Measurements from ENCODE around the gene ZDHHC14.

The ZDHHC14 gene

GRCh38 chr6:157368359-157369049, 12.5 kb upstream of the ZDHHC14 start:
- no peak for TF ChIP-seq CTCF (IDR thresholded peaks at IDR 0.05; ENCODE audit: low read depth, low read length, missing control alignments)
- DNase-seq (ENCODE audit: extremely low read depth, low read depth), result no peak
- H3K4me3 ChIP-seq (replicated peaks; ENCODE audit: low read depth, low read length), result no peak overlapping the region

- no peak for DNase-seq (ENCODE audit: extremely low read depth, low read depth)
- H3K4me3 ChIP-seq (replicated peaks; ENCODE audit: low read depth, low read length), result no peak overlapping the region
These were observed 10.2 kb upstream of the ZDHHC14 start for GRCh38 chr6:157370755-157371154.

GRCh38 chr6:157372501-157373280, 8.3 kb upstream of the ZDHHC14 start:
- TF ChIP-seq CTCF (IDR thresholded peaks at IDR 0.05; ENCODE audit: low read depth, low read length, missing control alignments), result no peak
- H3K4me3 ChIP-seq (replicated peaks; ENCODE audit: low read depth, low read length), result no peak overlapping the region
- no peak for DNase-seq (ENCODE audit: extremely low read depth, low read depth)

More at GRCh38 chr6:157370755-157371154, 10.2 kb upstream of the ZDHHC14 start:
- TF ChIP-seq CTCF (IDR thresholded peaks at IDR 0.05; ENCODE audit: low read depth, low read length, missing control alignments), result no peak

- DNase-seq (ENCODE audit: extremely low read depth, low read depth), result no peak
- no peak for TF ChIP-seq CTCF (IDR thresholded peaks at IDR 0.05; ENCODE audit: low read depth, low read length, missing control alignments)
- H3K4me3 ChIP-seq (replicated peaks; ENCODE audit: low read depth, low read length), result no peak overlapping the region
These were observed 6.0 kb upstream of the ZDHHC14 start for GRCh38 chr6:157374889-157375443.

- no peak for DNase-seq (ENCODE audit: extremely low read depth, low read depth)
- H3K4me3 ChIP-seq (replicated peaks; ENCODE audit: low read depth, low read length), result no peak overlapping the region
- TF ChIP-seq CTCF (IDR thresholded peaks at IDR 0.05; ENCODE audit: low read depth, low read length, missing control alignments), result no peak
These were observed 4.7 kb upstream of the ZDHHC14 start for GRCh38 chr6:157376241-157376640.

- H3K4me3 ChIP-seq (replicated peaks; ENCODE audit: low read depth, low read length), result no peak overlapping the region
- DNase-seq (ENCODE audit: extremely low read depth, low read depth), result no peak
- no peak for TF ChIP-seq CTCF (IDR thresholded peaks at IDR 0.05; ENCODE audit: low read depth, low read length, missing control alignments)
These were observed 4.2 kb upstream of the ZDHHC14 start for GRCh38 chr6:157376706-157377230.

All from HFF-Myc (cell line).